Measurements from ENCODE around the gene DCAF4.

DCAF4 gene, protein sequence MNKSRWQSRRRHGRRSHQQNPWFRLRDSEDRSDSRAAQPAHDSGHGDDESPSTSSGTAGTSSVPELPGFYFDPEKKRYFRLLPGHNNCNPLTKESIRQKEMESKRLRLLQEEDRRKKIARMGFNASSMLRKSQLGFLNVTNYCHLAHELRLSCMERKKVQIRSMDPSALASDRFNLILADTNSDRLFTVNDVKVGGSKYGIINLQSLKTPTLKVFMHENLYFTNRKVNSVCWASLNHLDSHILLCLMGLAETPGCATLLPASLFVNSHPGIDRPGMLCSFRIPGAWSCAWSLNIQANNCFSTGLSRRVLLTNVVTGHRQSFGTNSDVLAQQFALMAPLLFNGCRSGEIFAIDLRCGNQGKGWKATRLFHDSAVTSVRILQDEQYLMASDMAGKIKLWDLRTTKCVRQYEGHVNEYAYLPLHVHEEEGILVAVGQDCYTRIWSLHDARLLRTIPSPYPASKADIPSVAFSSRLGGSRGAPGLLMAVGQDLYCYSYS

DNA sequence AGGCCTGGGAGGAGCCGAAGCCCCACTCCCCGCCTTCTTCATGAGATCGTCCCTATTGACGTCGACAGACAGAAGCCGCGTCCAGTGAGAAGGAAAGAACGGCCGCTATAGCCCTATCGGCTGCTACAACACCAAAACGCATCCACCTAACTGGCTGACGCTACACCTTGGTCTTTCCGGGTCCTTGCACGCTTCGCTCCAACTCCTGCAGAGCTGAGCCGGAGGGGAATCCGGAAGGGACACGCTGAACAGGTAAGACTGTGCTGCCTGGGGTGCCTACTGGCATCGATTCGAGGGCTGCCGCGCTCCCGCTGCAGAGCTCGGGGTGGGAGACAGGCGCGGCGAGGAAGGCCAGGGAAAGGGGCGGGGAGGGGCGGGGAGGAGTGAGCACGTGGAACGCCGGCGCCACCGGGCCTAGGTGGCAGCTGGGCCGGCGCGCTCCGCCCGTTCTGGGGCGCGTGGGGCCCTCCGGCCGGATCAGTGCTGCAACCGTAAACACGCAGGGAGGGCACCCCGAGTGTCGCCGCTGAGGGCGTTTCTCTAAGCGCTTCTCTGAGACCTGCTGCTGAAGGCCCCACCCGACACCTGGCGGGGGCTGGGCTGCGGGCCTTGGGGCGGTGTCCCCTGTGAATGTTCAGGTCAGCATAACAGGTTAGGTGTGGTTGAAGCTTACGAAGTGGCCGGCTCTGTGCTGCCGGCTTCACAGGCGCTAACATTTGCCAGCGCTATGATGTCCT lies at the start of gene DCAF4:
DCAF4 (plus strand) TSS at position 173 of the 737 bp plus-strand sequence. CDS start 11,515 bp downstream, outside the sequence.
- DNase-seq, result peak; percentile 95

GRCh38 chr14:72876710-72877063 lies 49.6 kb upstream of the DCAF4 start:
- no peak for DNase-seq

DNA sequence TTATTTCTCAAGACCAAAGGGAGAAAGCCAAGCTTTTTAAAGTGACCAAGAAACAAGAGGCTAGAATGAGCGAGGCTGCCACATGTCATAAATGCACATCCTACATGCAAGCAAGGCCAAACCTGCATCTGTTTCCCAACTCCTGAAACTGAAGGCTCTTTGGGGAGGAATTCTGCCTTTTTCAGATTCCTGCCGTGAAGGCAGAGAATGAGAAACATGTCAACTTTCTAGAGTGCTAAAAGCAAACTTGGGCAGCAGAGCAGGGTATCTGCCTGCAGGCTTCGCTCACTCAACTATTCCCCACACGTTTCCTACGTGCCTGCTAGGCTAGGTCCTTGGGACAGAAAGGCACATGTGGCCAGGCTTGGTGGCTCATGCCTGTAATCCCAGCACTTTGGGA lies 47.5 kb upstream of the DCAF4 start:
- DNase-seq, result no peak

GRCh38 chr14:72879431-72879830 lies 46.8 kb upstream of the DCAF4 start:
- DNase-seq, result no peak

DNA sequence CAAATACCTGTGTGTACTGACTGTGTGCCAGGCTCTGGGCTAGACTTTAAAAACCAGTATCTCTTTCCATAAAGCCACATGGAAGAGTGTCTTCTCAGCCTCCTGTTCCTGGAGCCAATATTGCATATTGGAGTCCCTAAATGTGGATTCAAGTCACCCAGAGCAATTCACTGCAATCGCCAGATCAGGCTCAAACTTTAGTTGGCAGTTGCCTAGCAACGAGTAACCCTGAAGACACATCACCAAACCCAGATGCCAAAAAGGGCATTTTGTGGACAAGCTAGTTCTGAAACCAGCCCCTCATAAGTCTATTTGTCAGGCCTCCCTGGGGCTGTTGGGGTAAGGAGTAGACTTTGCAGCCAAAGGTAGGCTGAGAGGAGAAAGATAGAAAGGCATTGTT lies 46.1 kb upstream of the DCAF4 start:
- no peak for DNase-seq

- DNase-seq, result no peak
Observed at GRCh38 chr14:72880820-72881219, 45.4 kb upstream of the DCAF4 start.

DNA sequence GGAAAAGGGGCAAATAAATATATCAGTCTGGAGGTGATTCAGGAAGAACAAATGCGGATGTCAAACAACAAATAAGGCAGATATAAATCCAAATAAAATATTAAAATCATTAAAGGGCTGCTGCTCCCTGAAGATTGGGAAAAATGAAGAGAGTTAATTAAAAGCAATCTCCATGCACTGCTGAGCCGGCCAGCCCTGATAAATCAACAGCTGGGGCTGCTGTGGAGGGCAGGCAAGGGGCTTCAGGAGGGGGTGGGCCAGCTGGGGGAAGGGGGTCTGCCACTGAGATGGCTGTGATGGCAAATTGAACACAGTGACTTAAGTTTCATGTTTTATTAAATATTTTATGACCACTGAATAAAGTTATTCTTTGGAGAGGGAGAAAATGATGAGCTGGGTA lies 44.7 kb upstream of the DCAF4 start:
- DNase-seq, result no peak

DNA sequence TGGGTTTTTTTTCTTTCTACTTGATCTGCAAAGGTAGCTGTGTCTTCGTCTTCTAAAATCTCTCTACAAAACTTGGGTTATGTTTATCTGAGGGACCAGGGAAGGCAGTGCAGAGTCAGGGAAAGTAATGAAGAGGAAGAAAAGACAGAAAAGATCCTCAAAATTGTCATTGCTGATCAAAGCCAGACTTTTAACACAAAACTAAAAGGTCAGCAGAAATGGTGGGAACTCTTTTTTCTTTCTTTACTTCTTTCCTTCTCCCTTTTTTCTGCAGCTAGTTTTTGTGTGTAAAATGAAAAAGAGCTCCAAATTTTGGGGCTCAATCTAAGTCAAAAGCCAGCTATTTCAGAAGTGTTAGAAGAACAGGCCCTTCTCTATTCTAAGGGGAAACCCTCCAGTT lies 44.2 kb upstream of the DCAF4 start:
- DNase-seq, result no peak

DNA sequence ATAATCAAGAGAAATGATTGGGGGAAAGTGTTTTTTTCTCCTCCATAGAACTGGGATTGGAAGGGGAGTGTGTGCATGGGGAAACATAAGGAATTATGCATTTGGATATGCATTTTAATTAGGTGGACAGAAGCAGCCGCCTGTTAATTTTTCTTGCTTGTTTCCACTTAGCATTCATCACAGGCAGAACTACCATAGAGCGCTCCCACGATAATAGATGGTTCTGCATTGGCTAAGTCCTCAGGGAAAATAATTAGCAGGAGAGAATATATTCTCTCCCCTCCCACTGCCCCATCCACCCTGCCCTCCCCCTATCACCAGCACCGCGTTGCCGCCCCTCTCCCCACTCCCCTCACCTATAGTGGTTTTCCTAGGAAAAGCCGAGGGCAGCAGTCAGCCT lies 43.8 kb upstream of the DCAF4 start:
- no peak for DNase-seq

DNA sequence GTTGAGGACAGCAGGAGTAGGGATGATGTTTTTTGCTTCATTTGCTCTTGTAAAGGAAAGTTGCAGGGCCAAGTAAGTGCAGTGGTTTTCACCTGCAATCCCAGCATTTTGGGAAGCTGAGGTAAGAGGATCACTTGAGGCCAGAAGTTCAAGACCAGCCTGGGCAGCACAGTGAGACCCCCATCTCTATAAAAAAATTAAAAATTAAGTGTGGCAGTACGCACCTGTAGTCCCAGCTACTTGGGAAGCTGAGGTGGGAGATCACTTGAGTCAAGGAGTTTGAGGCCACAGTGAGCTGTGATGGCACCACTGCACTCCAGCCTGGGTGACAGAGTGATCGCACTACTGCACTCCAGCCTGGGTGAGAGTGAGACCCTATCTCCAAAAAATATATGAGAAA lies 43.2 kb upstream of the DCAF4 start:
- DNase-seq, result no peak

DNA sequence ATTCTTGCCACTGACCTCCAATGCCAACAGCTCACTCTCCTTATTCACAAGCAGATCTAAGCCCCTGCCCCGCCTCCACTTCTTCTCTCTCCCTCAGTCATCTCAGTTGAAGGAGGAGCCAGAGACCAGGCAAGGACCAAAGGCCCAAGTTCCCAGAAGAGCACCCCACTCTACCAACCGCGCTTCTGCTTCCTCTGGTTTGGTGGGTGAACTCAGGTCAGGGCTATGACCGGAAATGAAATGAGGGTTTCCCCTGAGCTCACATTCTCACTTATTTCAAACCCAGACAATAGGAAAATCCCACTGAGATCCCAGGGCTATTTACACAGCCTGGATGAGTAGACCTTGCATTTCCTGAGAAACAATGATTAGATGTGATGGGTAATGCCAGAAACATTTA lies 42.3 kb upstream of the DCAF4 start:
- DNase-seq, result no peak

- DNase-seq, result no peak
Observed at GRCh38 chr14:72884386-72884785, 41.9 kb upstream of the DCAF4 start.

DNA sequence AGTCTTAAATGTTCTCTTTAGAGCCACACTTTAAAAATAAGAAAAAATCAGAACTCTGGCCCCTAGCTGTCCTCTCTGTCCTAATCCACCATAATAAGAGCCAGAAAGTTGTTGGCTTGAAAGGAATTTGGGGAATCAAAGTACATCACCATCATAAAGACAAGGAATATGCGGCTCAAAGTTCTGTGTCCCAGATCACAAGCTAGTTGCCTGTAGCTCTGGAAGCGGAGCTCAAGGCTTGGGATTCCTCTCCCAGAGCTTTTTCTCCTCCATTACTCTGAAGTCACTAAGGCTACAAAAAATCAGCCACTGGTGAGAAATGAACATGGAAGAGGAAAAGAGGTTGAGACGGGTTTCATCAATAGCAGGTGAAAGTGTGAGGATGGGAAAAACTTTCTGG lies 38.8 kb upstream of the DCAF4 start:
- no peak for DNase-seq

- DNase-seq, result no peak
Observed at GRCh38 chr14:72888192-72888591, 38.1 kb upstream of the DCAF4 start.

- DNase-seq, result no peak
Observed at GRCh38 chr14:72888636-72889201, 37.5 kb upstream of the DCAF4 start.

DNA sequence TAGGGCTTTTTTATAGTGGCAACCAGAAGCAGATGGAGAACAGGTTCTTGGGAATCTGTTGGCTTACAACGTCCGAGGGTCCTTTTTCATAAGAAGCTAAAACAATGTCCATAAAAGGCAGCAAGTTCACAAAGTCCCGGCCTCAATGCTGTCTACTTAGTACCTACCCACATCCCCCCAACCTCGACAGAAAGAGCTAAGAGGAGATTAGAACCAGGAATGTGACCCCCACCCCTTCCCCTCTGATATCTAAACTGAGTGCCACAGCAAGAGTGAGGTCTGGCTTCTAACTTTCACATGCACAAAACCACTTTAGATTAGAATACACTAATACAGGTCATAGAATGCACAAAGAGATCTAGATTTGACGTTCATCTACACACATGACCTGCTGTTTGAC lies 36.9 kb upstream of the DCAF4 start:
- DNase-seq, result no peak

DNA sequence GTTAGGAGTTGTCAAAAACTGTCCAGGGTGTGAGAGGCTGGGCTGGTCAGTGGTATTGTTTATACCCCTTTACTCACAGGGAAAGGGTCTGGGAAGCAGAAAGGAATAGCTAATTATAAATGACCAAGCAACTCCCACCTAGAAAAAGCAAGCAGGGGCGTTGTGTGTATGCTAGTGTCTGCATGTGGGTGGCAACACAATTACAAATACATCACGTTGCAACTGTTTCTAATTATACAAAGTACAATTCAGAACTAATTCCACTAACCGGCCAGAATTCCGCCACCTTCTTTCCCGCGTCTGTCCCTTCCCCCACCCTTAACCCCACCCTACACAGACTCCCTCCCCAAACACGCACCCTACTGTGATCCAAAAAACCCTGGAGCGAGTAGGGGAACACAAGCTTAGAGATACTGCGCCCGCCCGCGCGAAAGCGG lies 34.6 kb upstream of the DCAF4 start:
- no peak for DNase-seq

- no peak for DNase-seq
Observed at GRCh38 chr14:72892103-72892878, 34.0 kb upstream of the DCAF4 start.

- no peak for DNase-seq
Observed at GRCh38 chr14:72892879-72893635, 33.2 kb upstream of the DCAF4 start.

GRCh38 chr14:72893636-72894322 lies 32.5 kb upstream of the DCAF4 start, which contains the start of gene DPF3:
Gene DPF3, minus strand, starts transcription at chr14:72894101. Its CDS starts 13 bp downstream, at chr14:72894088.
- DNase-seq, result peak; percentile 94

- DNase-seq, result no peak
Observed at GRCh38 chr14:72894323-72894622, 32.0 kb upstream of the DCAF4 start.

Measured in NCI-H2107 (cell line).